Stimulated activated naive CD8-positive, alpha-beta T cell treated with anti-CD3 and anti-CD28 coated beads, Interleukin-15, amount 100 ng/mL, for 72 hours (primary cell): Measurements from ENCODE around the gene KIF5C.
A peak's percentile ranks its signal among the peaks of the same experiment; 100 is the strongest.

Experiments used
- ATAC-seq: fragments of 150-1000 bp; cut with Tn5 transposase; 2 replicates; pipeline ENCODE4 v1.10.0; 2021; ENCODE audit warnings: mild to moderate bottlenecking, moderate library complexity
- DNase-seq, 2 donors: peaks; one replicate each; pipeline ENCODE4 v3.0.0; 2021 to 2022
- H3K27ac Mint-ChIP-seq, 2 donors: one replicate each; pipeline ENCODE4 v1.8.0; 2022; ENCODE audit warnings: mild to moderate bottlenecking in 2 of 2, mixed read lengths in 2 of 2, moderate library complexity in 2 of 2
- H3K27me3 Mint-ChIP-seq: one replicate; pipeline ENCODE4 v1.8.0; 2022; ENCODE audit warnings: mixed read lengths
- H3K4me1 Mint-ChIP-seq: one replicate; pipeline ENCODE4 v1.8.0; 2022; ENCODE audit warnings: mild to moderate bottlenecking, mixed read lengths
- H3K4me3 Mint-ChIP-seq, 2 donors: one replicate each; pipeline ENCODE4 v1.8.0; 2022; ENCODE audit warnings: mild to moderate bottlenecking in 2 of 2, mixed read lengths in 2 of 2, moderate library complexity in 1 of 2
- H3K9me3 Mint-ChIP-seq, 2 donors: one replicate each; pipeline ENCODE4 v1.8.0; 2022; ENCODE audit warnings: mixed read lengths in 2 of 2

The KIF5C gene

GRCh38 chr2:149036507-149037293 is 161.7 kb downstream of the KIF5C start:
- Mint-ChIP-seq H3K27ac (no peak overlapping the region), H3K27me3 (peaks cover 52% of the 10 kb centered on the region), H3K9me3 (no peaks in the 10 kb centered on the region), H3K4me1 (no peaks in the 10 kb centered on the region), H3K4me3 (no peak overlapping the region)
- ATAC-seq (peak; percentile 3), DNase-seq (no peak)

GRCh38 chr2:149037851-149038250 is 162.8 kb downstream of the KIF5C start:
- H3K4me3 Mint-ChIP-seq = peak overlapping the region in 1 of 2 donors; percentile 10
- peaks cover 64% of the 10 kb centered on the region for H3K27me3 Mint-ChIP-seq

GRCh38 chr2:149038442-149039212 is 163.6 kb downstream of the KIF5C start, which contains the start of gene LYPD6B:
Gene LYPD6B, plus strand, starts transcription at chr2:149038699. Its CDS starts 92,250 bp downstream, at chr2:149130949.
- no peaks in the 10 kb centered on the region for H3K4me1 Mint-ChIP-seq
- peak; percentile 62 for ATAC-seq
- no peak within 1 kb of the TSS for H3K27ac Mint-ChIP-seq
- peaks cover 68% of the 10 kb centered on the region for H3K27me3 Mint-ChIP-seq
- DNase-seq = no peak
- H3K9me3 Mint-ChIP-seq = no peaks in the 10 kb centered on the region
- peak within 1 kb of the TSS; percentile 33 to 40 for H3K4me3 Mint-ChIP-seq

More at GRCh38 chr2:149037851-149038250, 162.8 kb downstream of the KIF5C start:
- Mint-ChIP-seq H3K4me1 (no peaks in the 10 kb centered on the region), H3K27ac (no peak overlapping the region), H3K9me3 (no peaks in the 10 kb centered on the region)
- DNase-seq = no peak
- no peak for ATAC-seq

GRCh38 chr2:149039213-149039724 is 164.2 kb downstream of the KIF5C start:
- ATAC-seq (peak; percentile 2), DNase-seq (no peak)
- no peaks in the 10 kb centered on the region for H3K9me3 Mint-ChIP-seq
- peak overlapping the region; percentile 33 to 40 for H3K4me3 Mint-ChIP-seq
- peaks cover 69% of the 10 kb centered on the region for H3K27me3 Mint-ChIP-seq
- H3K27ac Mint-ChIP-seq = no peak overlapping the region
- H3K4me1 Mint-ChIP-seq = no peaks in the 10 kb centered on the region

GRCh38 chr2:149040451-149040850 is 165.4 kb downstream of the KIF5C start:
- ATAC-seq = peak; percentile 29
- H3K4me3 Mint-ChIP-seq = no peak overlapping the region
- no peaks in the 10 kb centered on the region for H3K4me1 Mint-ChIP-seq

GRCh38 chr2:149041482-149041881 is 166.5 kb downstream of the KIF5C start:
- no peak overlapping the region for H3K27ac Mint-ChIP-seq
- H3K4me3 Mint-ChIP-seq = no peak overlapping the region
- peaks cover 0 to 5% of the 10 kb centered on the region in 2 donors for H3K9me3 Mint-ChIP-seq
- peaks cover 71% of the 10 kb centered on the region for H3K27me3 Mint-ChIP-seq
- no peaks in the 10 kb centered on the region for H3K4me1 Mint-ChIP-seq
- ATAC-seq = no peak
- DNase-seq = no peak

More at GRCh38 chr2:149040451-149040850, 165.4 kb downstream of the KIF5C start:
- Mint-ChIP-seq H3K27me3 (peaks cover 74% of the 10 kb centered on the region), H3K27ac (no peak overlapping the region), H3K9me3 (peaks cover 0 to 5% of the 10 kb centered on the region in 2 donors)
- peak; percentile 38 to 41 for DNase-seq

GRCh38 chr2:149042881-149043280 is 167.9 kb downstream of the KIF5C start:
- peaks cover 57% of the 10 kb centered on the region for H3K27me3 Mint-ChIP-seq
- peaks cover 8 to 11% of the 10 kb centered on the region in 2 donors for H3K9me3 Mint-ChIP-seq
- no peaks in the 10 kb centered on the region for H3K4me1 Mint-ChIP-seq
- no peak for ATAC-seq
- no peak overlapping the region for H3K27ac Mint-ChIP-seq
- DNase-seq = no peak
- H3K4me3 Mint-ChIP-seq = no peak overlapping the region

- no peak for DNase-seq
- peaks cover 44% of the 10 kb centered on the region for H3K27me3 Mint-ChIP-seq
- ATAC-seq = no peak
- peaks cover 16 to 17% of the 10 kb centered on the region in 2 donors for H3K9me3 Mint-ChIP-seq
- H3K27ac Mint-ChIP-seq = no peak overlapping the region
- no peak overlapping the region for H3K4me3 Mint-ChIP-seq
- H3K4me1 Mint-ChIP-seq = no peaks in the 10 kb centered on the region
Observed at GRCh38 chr2:149044500-149044899, 169.5 kb downstream of the KIF5C start.

- no peak overlapping the region for H3K27ac Mint-ChIP-seq
- no peak overlapping the region for H3K4me3 Mint-ChIP-seq
- no peaks in the 10 kb centered on the region for H3K4me1 Mint-ChIP-seq
- H3K9me3 Mint-ChIP-seq = peaks cover 16 to 17% of the 10 kb centered on the region in 2 donors
- DNase-seq (no peak), ATAC-seq (no peak)
- H3K27me3 Mint-ChIP-seq = peaks cover 28% of the 10 kb centered on the region
Observed at GRCh38 chr2:149047118-149047517, 172.1 kb downstream of the KIF5C start.

- Mint-ChIP-seq H3K27ac (no peak overlapping the region), H3K27me3 (peaks cover 17% of the 10 kb centered on the region), H3K4me1 (no peaks in the 10 kb centered on the region), H3K9me3 (peaks cover 16 to 17% of the 10 kb centered on the region in 2 donors), H3K4me3 (no peak overlapping the region)
- DNase-seq (no peak), ATAC-seq (no peak)
Observed at GRCh38 chr2:149049142-149049541, 174.1 kb downstream of the KIF5C start.

GRCh38 chr2:149050188-149050587 is 175.2 kb downstream of the KIF5C start:
- no peak for DNase-seq

GRCh38 chr2:149055751-149056150 is 180.7 kb downstream of the KIF5C start:
- Mint-ChIP-seq H3K27me3 (peaks cover 32% of the 10 kb centered on the region), H3K4me3 (no peak overlapping the region), H3K4me1 (no peaks in the 10 kb centered on the region), H3K9me3 (no peaks in the 10 kb centered on the region), H3K27ac (no peak overlapping the region)
- ATAC-seq (no peak), DNase-seq (no peak)

More at GRCh38 chr2:149050188-149050587, 175.2 kb downstream of the KIF5C start:
- H3K27ac Mint-ChIP-seq = no peak overlapping the region
- H3K9me3 Mint-ChIP-seq = peaks cover 12 to 16% of the 10 kb centered on the region in 2 donors
- H3K27me3 Mint-ChIP-seq = peaks cover 11% of the 10 kb centered on the region
- no peak for ATAC-seq
- H3K4me1 Mint-ChIP-seq = no peaks in the 10 kb centered on the region
- H3K4me3 Mint-ChIP-seq = no peak overlapping the region

- ATAC-seq = no peak
- H3K27ac Mint-ChIP-seq = no peak overlapping the region
- H3K4me3 Mint-ChIP-seq = no peak overlapping the region
- peaks cover 32% of the 10 kb centered on the region for H3K27me3 Mint-ChIP-seq
- DNase-seq = no peak
- H3K9me3 Mint-ChIP-seq = no peaks in the 10 kb centered on the region
- H3K4me1 Mint-ChIP-seq = no peaks in the 10 kb centered on the region
Observed at GRCh38 chr2:149056541-149057255, 181.7 kb downstream of the KIF5C start.

GRCh38 chr2:149057401-149057800 is 182.4 kb downstream of the KIF5C start:
- Mint-ChIP-seq H3K27ac (no peak overlapping the region), H3K4me1 (no peaks in the 10 kb centered on the region), H3K27me3 (peaks cover 32% of the 10 kb centered on the region), H3K4me3 (no peak overlapping the region), H3K9me3 (no peaks in the 10 kb centered on the region)
- ATAC-seq (no peak), DNase-seq (no peak)

- Mint-ChIP-seq H3K9me3 (no peaks in the 10 kb centered on the region), H3K27ac (no peak overlapping the region), H3K27me3 (peaks cover 32% of the 10 kb centered on the region), H3K4me1 (no peaks in the 10 kb centered on the region), H3K4me3 (no peak overlapping the region)
- no peak for ATAC-seq
- DNase-seq = no peak
Observed at GRCh38 chr2:149058936-149059335, 183.9 kb downstream of the KIF5C start.
